ENCODE data around the gene ZRANB1. TPM values are rescaled to one million over a fixed set of nuclear protein-coding genes. Genes with fewer than 3 reads are reported as not detected.

The ZRANB1 gene
- total and polyA plus RNA-seq, 7 experiments from 2014 or later, result 7.3 to 26.4 (median 17.3) TPM

DNA sequence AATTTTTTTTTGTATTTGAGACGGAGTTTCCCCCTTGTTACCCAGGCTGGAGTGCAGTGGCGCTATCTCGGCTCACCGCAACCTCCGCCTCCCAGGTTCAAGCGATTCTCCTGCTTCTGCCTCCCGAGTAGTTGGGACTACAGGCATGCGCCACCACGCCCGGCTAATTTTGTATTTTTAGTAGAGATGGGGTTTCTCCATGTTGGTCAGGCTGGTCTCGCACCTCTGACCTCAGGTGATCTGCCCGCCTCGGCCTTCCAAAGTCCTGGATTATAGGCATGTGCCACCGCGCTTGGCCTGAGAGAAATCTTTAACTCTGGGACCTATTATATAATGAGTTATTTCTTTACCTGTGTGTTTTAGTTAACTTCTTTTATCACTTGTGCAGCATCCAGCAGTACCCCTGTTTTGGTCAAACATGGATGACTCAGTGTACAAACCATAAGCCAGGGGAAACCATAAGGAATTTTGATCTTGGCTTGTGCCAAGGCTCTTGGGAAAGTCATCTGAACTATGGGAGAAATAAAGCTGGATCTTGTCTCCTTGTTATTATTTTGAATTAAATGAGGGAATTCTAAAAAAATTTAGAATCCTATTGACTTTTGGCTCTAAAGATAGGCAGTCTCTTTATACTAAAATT is 23.6 kb upstream of the ZRANB1 start:
- Mint-ChIP-seq H3K27ac (peak overlapping the region; percentile 90 to 98 (median 94)), H3K4me3 (peak overlapping the region; percentile 92 to 99 (median 95)), H3K27me3 (no peaks in the 10 kb centered on the region), H3K9me3 (no peaks in the 10 kb centered on the region), H3K36me3 (peaks cover 0 to 10% (median 2%) of the 10 kb centered on the region in 5 donors), H3K4me1 (peaks cover 34 to 48% (median 39%) of the 10 kb centered on the region in 7 donors)
- Histone ChIP-seq H3K9me3 (ENCODE audit: control insufficient read depth in 2 of 3, low read length in 3 of 3) (no peaks in the 10 kb centered on the region), H3K4me1 (ENCODE audit: control insufficient read depth in 2 of 2, insufficient read depth in 2 of 2, low read length in 2 of 2) (peaks cover 15 to 17% of the 10 kb centered on the region in 2 donors), H3K27me3 (ENCODE audit: control insufficient read depth in 2 of 2, insufficient read depth in 2 of 2, low read length in 2 of 2) (no peaks in the 10 kb centered on the region), H3K4me3 (ENCODE audit: low read length) (peak overlapping the region; percentile 97), H3K36me3 (ENCODE audit: control insufficient read depth in 2 of 3, insufficient read depth in 3 of 3, low read length in 3 of 3) (peaks cover 0 to 13% (median 0%) of the 10 kb centered on the region in 3 experiments), H3K27ac (ENCODE audit: low read depth, low read length) (peak overlapping the region; percentile 98)
- ChIA-PET CTCF (no interaction called here), POLR2A (interaction anchor here (0.7 kb wide), 1 partner anchor 48 kb away, joined by 3 read pairs; no protein-coding TSS in a partner anchor)
- DNase-seq, result no peak
- intact Hi-C loops (cut with micrococcal nuclease), result loop anchor here (5.0 kb wide), 4 partner anchors 49 to 1966 kb away; partner anchors contain the start of genes BCCIP (in 1 of the 2), C10orf88 (in 1 of the 2) and UROS (in 1 of the 2)
- ATAC-seq, result no peak

DNA sequence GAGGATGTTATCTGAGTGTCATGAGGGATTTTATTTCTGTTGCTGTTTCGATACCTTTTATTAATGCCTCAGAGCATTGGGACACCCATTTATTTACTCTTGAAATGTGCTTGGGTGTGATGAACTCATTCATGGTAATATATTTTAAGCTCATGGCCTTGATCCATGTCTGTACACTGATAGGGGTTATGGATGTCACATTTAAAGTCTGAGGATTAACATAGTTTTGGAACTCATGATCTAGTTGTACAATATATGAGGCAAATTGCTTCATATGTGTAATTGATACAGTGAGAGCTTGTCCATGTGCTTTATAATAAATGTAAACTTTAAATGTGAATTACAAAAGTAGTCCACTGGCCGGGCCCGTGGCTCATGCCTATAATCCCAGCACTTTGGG is 23.0 kb upstream of the ZRANB1 start:
- Histone ChIP-seq H3K4me3 (ENCODE audit: low read length) (no peak overlapping the region), H3K4me1 (ENCODE audit: control insufficient read depth in 2 of 2, insufficient read depth in 2 of 2, low read length in 2 of 2) (peaks cover 15 to 17% of the 10 kb centered on the region in 2 donors), H3K9me3 (ENCODE audit: control insufficient read depth in 2 of 3, low read length in 3 of 3) (no peaks in the 10 kb centered on the region), H3K27me3 (ENCODE audit: control insufficient read depth in 2 of 2, insufficient read depth in 2 of 2, low read length in 2 of 2) (no peaks in the 10 kb centered on the region), H3K27ac (ENCODE audit: low read depth, low read length) (peak overlapping the region; percentile 98), H3K36me3 (ENCODE audit: control insufficient read depth in 2 of 3, insufficient read depth in 3 of 3, low read length in 3 of 3) (peaks cover 0 to 13% (median 0%) of the 10 kb centered on the region in 3 experiments)
- Mint-ChIP-seq H3K4me1 (peaks cover 38 to 52% (median 43%) of the 10 kb centered on the region in 7 donors), H3K4me3 (peak overlapping the region; percentile 92 to 99 (median 95)), H3K27ac (peak overlapping the region in 8 of 9 donors; percentile 18 to 98 (median 92)), H3K9me3 (no peaks in the 10 kb centered on the region), H3K36me3 (peaks cover 0 to 10% (median 3%) of the 10 kb centered on the region in 5 donors), H3K27me3 (no peaks in the 10 kb centered on the region)
- CTCF ChIA-PET, result no interaction called here
- DNase-seq (no peak), ATAC-seq (no peak)
- intact Hi-C loops (cut with micrococcal nuclease), result loop anchor here (5.0 kb wide), 4 partner anchors 48 to 1967 kb away; partner anchors contain the start of genes BCCIP (in 1 of the 2), C10orf88 (in 1 of the 2) and UROS (in 1 of the 2)
- POLR2A ChIA-PET, result interaction anchor here (0.6 to 0.7 kb wide), 2 partner anchors 47 to 521 kb away, joined by 3 read pairs; no protein-coding TSS in a partner anchor

DNA sequence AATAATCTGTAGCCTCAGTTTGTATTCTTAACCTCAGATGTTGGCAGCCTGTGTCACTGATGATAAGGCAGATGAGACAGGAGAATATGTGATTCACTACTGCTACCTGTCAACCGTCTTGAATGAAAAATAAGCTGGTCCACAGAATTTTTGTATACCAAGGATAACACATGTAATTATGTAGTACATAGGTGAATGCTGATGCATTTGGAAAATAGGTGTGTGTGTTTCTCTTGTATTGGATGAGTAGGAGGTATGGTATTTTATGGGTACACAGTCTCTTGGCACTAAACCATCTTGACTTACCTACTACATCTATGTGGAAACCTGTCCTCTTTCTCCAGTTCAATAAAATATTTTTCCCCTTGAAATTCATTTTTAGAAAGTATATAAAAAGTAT is 20.7 kb upstream of the ZRANB1 start:
- H3K27me3 Mint-ChIP-seq, result no peaks in the 10 kb centered on the region
- Histone ChIP-seq H3K9me3 (ENCODE audit: control insufficient read depth in 2 of 3, low read length in 3 of 3) (no peaks in the 10 kb centered on the region), H3K4me3 (ENCODE audit: low read length) (no peak overlapping the region), H3K36me3 (ENCODE audit: control insufficient read depth in 2 of 3, insufficient read depth in 3 of 3, low read length in 3 of 3) (peaks cover 0 to 13% (median 0%) of the 10 kb centered on the region in 3 experiments), H3K4me1 (ENCODE audit: control insufficient read depth in 2 of 2, insufficient read depth in 2 of 2, low read length in 2 of 2) (peaks cover 9% of the 10 kb centered on the region in 2 donors), H3K27ac (ENCODE audit: low read depth, low read length) (no peak overlapping the region), H3K27me3 (ENCODE audit: control insufficient read depth in 2 of 2, insufficient read depth in 2 of 2, low read length in 2 of 2) (no peaks in the 10 kb centered on the region)
- H3K36me3 Mint-ChIP-seq, result peaks cover 0 to 14% (median 8%) of the 10 kb centered on the region in 5 donors
- POLR2A ChIA-PET, result no interaction called here
- H3K4me3 Mint-ChIP-seq, result peak overlapping the region in 4 of 10 donors; percentile 7 to 56 (median 40)
- H3K27ac Mint-ChIP-seq, result no peak overlapping the region
- intact Hi-C loops (cut with micrococcal nuclease), result no loop called here
- no peak for ATAC-seq
- CTCF ChIA-PET, result no interaction called here
- no peaks in the 10 kb centered on the region for H3K9me3 Mint-ChIP-seq
- no peak for DNase-seq
- peaks cover 33 to 61% (median 51%) of the 10 kb centered on the region in 7 donors for H3K4me1 Mint-ChIP-seq

DNA sequence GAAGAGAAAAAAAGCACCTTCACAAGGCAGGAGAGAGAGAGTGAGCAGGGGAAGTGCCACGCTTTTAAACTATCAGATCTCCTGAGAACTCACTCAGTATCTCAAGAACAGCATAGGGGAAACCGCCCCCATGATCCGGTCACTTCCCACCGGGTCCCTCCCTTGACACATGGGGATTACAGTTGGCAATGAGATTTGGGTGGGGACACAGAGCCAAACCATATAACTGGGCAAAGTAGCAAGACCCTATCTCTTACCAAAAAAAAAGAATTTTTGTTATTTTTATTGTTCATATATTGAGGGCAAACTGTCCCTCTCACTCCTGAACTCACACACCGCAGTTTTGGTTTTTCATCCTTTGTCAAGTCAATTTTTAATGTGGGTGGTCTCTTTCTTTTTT is 18.2 kb upstream of the ZRANB1 start:
- Mint-ChIP-seq H3K4me1 (peaks cover 23 to 71% (median 54%) of the 10 kb centered on the region in 7 donors), H3K27me3 (no peaks in the 10 kb centered on the region), H3K9me3 (no peaks in the 10 kb centered on the region), H3K27ac (peak overlapping the region in 1 of 9 donors; percentile 16), H3K36me3 (peaks cover 0 to 20% (median 11%) of the 10 kb centered on the region in 5 donors), H3K4me3 (peak overlapping the region in 1 of 10 donors; percentile 15)
- H3K4me1 ChIP-seq (ENCODE audit: control insufficient read depth in 2 of 2, insufficient read depth in 2 of 2, low read length in 2 of 2), result peaks cover 3% of the 10 kb centered on the region in 2 donors
- no peaks in the 10 kb centered on the region for H3K27me3 ChIP-seq (ENCODE audit: control insufficient read depth in 2 of 2, insufficient read depth in 2 of 2, low read length in 2 of 2)
- intact Hi-C loops (cut with micrococcal nuclease), result no loop called here
- no peak overlapping the region for H3K27ac ChIP-seq (ENCODE audit: low read depth, low read length)
- no peak for DNase-seq
- H3K9me3 ChIP-seq (ENCODE audit: control insufficient read depth in 2 of 3, low read length in 3 of 3), result no peaks in the 10 kb centered on the region
- H3K36me3 ChIP-seq (ENCODE audit: control insufficient read depth in 2 of 3, insufficient read depth in 3 of 3, low read length in 3 of 3), result peaks cover 0 to 7% (median 0%) of the 10 kb centered on the region in 3 experiments
- no peak for ATAC-seq
- H3K4me3 ChIP-seq (ENCODE audit: low read length), result no peak overlapping the region
- ChIA-PET POLR2A (interaction anchor here (0.6 to 0.8 kb wide), 2 partner anchors 13 to 34 kb away, joined by 4 to 5 read pairs; no protein-coding TSS in a partner anchor), CTCF (no interaction called here)

DNA sequence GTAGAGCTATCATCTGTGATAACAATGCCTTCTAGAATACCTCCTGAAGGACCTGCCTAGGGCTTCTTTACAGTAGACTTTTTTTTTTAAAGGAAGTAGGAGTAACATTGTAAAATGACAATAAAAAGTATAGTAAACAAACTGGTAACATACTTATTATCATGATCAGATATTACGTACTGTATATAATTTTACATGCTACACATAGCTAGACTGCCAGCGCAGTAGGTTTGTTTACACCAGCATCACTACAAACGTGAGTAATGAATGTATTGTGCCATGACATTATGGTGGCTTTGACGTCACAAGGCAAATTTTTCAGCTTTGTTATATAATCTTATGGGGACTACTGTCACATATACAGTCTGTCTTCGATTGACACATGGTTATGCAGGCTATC is 15.4 kb upstream of the ZRANB1 start:
- H3K9me3 Mint-ChIP-seq, result peaks cover 0 to under 1% (median 0%) of the 10 kb centered on the region in 11 donors
- ChIA-PET POLR2A (interaction anchor here (0.7 to 1.0 kb wide), 2 partner anchors 9 to 14 kb away, joined by 3 to 6 read pairs; no protein-coding TSS in a partner anchor), CTCF (interaction anchor here (1.1 kb wide), 1 partner anchor 10 kb away, joined by 3 read pairs; no protein-coding TSS in a partner anchor)
- no peaks in the 10 kb centered on the region for H3K27me3 Mint-ChIP-seq
- Histone ChIP-seq H3K27me3 (ENCODE audit: control insufficient read depth in 2 of 2, insufficient read depth in 2 of 2, low read length in 2 of 2) (no peaks in the 10 kb centered on the region), H3K4me3 (ENCODE audit: low read length) (no peak overlapping the region), H3K27ac (ENCODE audit: low read depth, low read length) (no peak overlapping the region), H3K4me1 (ENCODE audit: control insufficient read depth in 2 of 2, insufficient read depth in 2 of 2, low read length in 2 of 2) (no peaks in the 10 kb centered on the region), H3K36me3 (ENCODE audit: control insufficient read depth in 2 of 3, insufficient read depth in 3 of 3, low read length in 3 of 3) (peaks cover 0 to 7% (median 0%) of the 10 kb centered on the region in 3 experiments), H3K9me3 (ENCODE audit: control insufficient read depth in 2 of 3, low read length in 3 of 3) (no peaks in the 10 kb centered on the region)
- H3K4me3 Mint-ChIP-seq, result no peak overlapping the region
- no peak for ATAC-seq
- no peak for DNase-seq
- intact Hi-C loops (cut with micrococcal nuclease), result no loop called here
- peaks cover 0 to 25% (median 16%) of the 10 kb centered on the region in 5 donors for H3K36me3 Mint-ChIP-seq
- H3K4me1 Mint-ChIP-seq, result peaks cover 10 to 55% (median 41%) of the 10 kb centered on the region in 7 donors
- no peak overlapping the region for H3K27ac Mint-ChIP-seq

DNA sequence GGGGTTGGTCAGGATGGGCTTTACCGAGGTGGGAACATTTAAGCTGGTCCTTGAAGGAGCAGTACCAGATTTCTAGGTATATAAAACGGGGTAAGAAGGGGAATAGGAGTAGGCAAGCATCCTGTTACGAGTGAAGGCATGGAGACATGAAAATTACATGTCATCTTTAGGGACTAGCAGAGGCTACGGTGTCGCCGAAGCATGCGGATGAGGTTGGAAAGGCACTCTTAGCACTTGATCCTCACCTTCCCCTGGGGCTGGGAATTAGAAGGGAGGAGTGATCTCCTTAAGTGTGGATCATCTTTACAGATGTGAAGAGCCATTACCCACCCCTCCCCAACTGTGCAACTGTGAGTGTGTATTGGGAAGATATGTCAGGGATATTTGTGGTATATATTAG is 13.8 kb upstream of the ZRANB1 start:
- no peaks in the 10 kb centered on the region for H3K27me3 Mint-ChIP-seq
- H3K27ac Mint-ChIP-seq, result no peak overlapping the region
- DNase-seq (no peak), ATAC-seq (no peak)
- H3K4me1 ChIP-seq (ENCODE audit: control insufficient read depth in 2 of 2, insufficient read depth in 2 of 2, low read length in 2 of 2), result no peaks in the 10 kb centered on the region
- peaks cover 10 to 63% (median 42%) of the 10 kb centered on the region in 7 donors for H3K4me1 Mint-ChIP-seq
- H3K9me3 Mint-ChIP-seq, result peaks cover 0 to 5% (median 3%) of the 10 kb centered on the region in 11 donors
- no peaks in the 10 kb centered on the region for H3K9me3 ChIP-seq (ENCODE audit: control insufficient read depth in 2 of 3, low read length in 3 of 3)
- intact Hi-C loops (cut with micrococcal nuclease), result no loop called here
- peaks cover 0 to under 1% (median 0%) of the 10 kb centered on the region in 3 experiments for H3K36me3 ChIP-seq (ENCODE audit: control insufficient read depth in 2 of 3, insufficient read depth in 3 of 3, low read length in 3 of 3)
- no peak overlapping the region for H3K27ac ChIP-seq (ENCODE audit: low read depth, low read length)
- CTCF ChIA-PET, result no interaction called here
- H3K4me3 ChIP-seq (ENCODE audit: low read length), result no peak overlapping the region
- H3K27me3 ChIP-seq (ENCODE audit: control insufficient read depth in 2 of 2, insufficient read depth in 2 of 2, low read length in 2 of 2), result no peaks in the 10 kb centered on the region
- no peak overlapping the region for H3K4me3 Mint-ChIP-seq
- peaks cover 0 to 30% (median 25%) of the 10 kb centered on the region in 5 donors for H3K36me3 Mint-ChIP-seq
- POLR2A ChIA-PET, result no interaction called here
